Activated CD8-positive, alpha-beta memory T cell treated with anti-CD3 and anti-CD28 coated beads for 24 hours (primary cell): Measurements from ENCODE around the gene PTPRN2.
"Not testable (repeated sequence)": the region's sequence is repeated elsewhere in the genome, so short reads cannot be mapped to it uniquely, and the experiment has no call there.

Experiments used
- DNase-seq: peaks from one replicate; pipeline ENCODE4 v3.0.0-alpha.2; 2020

PTPRN2 gene

GRCh38 chr7:157570531-157571200, 1017.0 kb downstream of the PTPRN2 start:
- DNase-seq, result no peak

DNA sequence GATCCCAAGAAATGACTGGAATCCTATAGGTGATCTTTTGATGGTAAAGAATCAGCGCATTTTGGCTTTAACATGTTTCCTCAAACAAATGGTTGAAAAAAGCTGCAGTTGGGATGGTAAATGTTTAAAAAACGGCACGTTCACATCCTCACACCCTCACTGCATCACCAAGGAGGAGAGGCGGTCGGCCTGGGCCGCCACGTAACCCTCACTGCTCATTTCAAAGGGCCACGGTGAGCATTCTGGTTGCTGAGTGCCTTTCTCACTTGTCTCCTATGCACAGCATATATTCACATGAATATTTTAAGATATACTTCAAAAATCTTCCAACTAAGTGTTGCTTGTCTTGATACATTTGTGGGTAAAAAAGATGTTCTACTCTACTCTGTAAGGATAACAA, 1017.7 kb downstream of the PTPRN2 start:
- no peak for DNase-seq

DNA sequence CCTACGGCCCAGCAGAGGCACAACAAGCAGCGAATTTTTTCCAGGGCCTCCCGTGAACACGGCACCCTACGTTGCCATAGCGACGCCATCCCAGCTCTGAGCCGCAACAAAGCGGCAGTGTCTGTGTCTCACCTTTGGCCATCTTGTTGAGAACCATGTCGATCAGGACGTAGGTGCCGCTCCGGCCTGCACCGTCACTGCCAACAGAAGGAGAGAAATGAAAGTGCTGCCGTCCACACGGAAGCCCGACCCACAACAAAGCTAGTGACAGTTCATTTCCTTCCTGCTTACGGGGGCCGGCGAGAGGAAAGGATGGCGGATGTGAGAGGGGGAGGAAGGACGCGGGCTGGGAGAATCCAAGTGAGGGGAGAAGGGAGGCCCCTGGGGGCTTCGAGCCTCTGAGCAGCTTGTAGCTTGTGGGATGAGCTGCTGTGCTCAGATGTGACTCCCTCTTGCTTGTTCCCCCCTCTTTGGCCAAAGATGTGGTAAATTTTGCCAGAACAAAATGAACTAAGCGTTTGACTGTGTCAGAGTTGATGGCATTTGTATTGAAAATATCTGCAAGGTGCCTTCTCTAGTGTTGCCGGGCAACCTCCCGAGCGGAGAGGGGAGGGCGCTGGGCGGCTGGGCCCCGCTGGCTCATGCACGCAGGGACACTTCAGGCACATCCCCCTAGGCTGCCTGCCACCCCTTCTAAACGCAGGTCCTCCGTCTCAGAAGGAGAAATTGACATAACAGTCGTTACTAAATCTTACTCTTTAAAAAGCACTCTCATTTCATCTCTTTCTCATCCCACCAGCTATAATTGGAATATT, 1018.6 kb downstream of the PTPRN2 start:
- DNase-seq, result peak; percentile 77

GRCh38 chr7:157568106-157568769, 1019.4 kb downstream of the PTPRN2 start:
- no peak for DNase-seq

DNA sequence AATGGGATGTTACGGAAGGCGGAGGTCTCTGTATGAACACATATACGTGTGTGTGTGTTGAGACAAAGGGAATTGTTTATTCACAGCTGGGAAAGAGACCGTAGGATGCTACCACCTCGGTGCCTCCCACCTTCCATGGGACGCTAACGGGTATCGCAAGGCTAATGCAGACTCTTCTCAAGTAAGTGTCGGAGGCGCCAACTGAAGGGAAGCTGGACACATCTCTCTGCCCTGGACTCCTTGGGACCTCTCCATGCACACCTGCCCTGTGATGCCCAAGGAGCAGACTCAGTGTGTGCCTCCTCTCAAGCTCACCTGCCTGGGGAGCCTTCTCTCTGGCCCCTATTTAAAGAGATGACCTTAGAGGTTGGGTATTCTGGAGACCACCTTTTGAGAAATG, 1020.0 kb downstream of the PTPRN2 start:
- DNase-seq, result no peak

DNA sequence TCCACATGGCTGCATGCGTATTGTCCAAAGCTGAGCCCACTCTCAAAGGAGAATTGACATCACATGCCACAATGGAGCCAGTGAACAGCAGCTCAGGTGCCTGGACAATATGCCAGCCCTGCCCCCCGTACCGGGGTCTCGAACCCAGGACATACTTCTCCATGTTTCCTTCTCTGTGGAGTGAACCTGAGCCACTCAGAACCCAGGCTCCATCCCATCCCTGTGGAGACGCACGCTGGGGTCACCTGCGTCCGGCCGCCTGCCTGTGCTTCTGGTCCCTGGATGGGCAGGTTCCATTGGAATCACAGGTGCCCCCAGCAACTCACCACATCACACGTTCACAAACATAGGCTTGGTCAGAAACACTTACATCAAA, 1021.0 kb downstream of the PTPRN2 start:
- no peak for DNase-seq

- DNase-seq, result no peak
These were observed 1021.5 kb downstream of the PTPRN2 start for GRCh38 chr7:157565981-157566630.

DNA sequence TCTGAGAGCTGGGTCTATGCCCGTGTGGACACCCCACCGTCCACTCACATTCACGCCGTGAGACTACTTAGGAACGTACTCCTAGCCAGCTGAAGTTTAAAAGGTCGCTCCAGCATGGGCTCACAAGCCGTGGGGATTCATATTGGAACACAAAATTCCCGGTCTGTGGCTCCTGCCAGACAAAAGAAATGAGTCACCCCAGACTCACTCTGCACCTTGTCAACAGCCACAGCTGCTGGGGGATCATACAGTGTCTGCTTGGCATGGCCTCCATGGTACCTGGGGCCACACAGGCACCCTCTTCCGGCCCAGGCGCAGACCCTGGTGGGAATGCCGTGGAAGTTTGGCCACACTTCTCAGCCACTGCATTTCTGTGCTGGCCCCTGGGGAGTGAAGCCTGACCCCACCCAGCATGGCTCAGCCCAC, 1022.4 kb downstream of the PTPRN2 start:
- no peak for DNase-seq

- no peak for DNase-seq
These were observed 1023.0 kb downstream of the PTPRN2 start for GRCh38 chr7:157564517-157565177.

- DNase-seq, result not testable (repeated sequence)
These were observed 1024.0 kb downstream of the PTPRN2 start for GRCh38 chr7:157563467-157564135.

- not testable (repeated sequence) for DNase-seq
These were observed 1024.9 kb downstream of the PTPRN2 start for GRCh38 chr7:157562522-157563398.

DNA sequence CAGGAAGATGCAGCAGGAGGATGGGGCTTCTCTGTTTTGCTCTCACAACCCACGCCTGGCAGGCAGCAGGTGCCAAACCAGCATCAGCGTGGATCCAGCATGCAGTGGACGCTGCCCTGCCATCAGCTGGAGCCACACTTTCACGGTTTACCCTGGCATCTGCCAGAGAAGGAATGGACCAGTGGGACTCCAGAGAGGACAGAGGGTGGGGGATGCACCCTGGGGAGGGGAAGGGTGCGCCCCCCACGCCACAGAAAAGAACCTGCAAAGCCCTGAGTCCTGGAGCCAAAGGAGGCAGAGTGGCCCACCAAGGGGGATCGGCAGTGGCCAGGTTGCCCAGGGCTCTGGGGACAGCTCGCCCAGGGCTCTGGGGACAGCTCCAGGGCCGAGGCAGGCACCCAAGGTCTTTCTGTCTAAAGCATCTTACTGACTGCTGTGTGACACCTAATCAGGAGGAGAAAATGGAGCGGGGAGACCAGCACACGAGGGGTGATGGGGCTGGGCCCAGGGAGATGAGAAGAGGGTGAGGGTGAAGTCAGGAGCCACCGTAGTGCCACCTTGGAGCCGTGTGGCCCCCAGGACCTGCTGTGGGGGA, 1025.7 kb downstream of the PTPRN2 start:
- no peak for DNase-seq

DNA sequence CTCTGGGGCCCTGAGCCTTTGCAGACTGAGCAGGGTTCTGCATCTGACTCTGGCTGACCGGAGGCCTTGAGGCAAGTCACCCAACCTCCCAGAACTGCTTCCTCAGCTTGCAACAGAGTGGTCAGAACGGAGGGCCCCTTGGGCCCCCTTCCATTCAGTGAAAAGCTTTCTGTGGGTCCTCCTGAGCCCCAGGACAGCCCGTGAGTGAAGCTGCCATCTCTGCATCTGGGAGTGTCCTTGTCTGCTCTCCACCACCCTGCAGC, 1026.2 kb downstream of the PTPRN2 start:
- no peak for DNase-seq

- no peak for DNase-seq
These were observed 1026.7 kb downstream of the PTPRN2 start for GRCh38 chr7:157560710-157561522.

GRCh38 chr7:157560258-157560654, 1027.4 kb downstream of the PTPRN2 start:
- no peak for DNase-seq

- DNase-seq, result no peak
These were observed 1027.9 kb downstream of the PTPRN2 start for GRCh38 chr7:157559596-157560257.

DNA sequence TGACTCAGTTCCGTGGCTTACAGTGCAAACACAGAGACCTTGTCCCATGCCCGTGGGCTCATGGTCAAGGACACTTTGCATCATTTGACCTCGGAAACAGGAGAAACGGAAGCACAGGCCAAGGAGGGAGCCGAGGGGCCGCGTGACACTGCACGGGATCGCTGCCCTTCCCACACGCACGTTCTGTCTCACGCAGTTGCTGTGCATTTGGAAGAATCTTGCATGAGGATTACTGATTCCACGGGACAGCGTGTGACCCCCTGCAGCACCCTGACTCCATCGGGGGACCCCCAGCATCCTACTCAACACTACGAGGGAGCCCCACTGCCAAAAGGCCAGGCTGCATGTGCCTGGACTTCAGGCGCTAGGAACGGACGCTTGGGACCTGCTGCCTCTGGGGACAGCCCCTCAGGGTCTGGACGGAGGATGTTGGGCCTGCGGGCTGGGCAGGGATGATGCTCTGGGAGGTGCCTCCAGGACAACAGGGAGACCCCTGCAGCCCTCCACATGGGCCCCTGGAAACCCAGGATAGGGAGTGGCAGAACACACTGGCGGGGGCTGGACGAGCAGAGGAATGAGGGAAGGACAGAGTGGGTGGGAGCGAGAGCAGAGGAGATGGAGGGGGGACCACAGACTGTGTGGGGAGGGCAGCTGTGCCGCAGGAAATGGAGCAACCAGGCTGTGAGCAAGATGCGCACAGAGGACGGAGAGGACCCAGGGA, 1028.6 kb downstream of the PTPRN2 start:
- DNase-seq, result no peak

DNA sequence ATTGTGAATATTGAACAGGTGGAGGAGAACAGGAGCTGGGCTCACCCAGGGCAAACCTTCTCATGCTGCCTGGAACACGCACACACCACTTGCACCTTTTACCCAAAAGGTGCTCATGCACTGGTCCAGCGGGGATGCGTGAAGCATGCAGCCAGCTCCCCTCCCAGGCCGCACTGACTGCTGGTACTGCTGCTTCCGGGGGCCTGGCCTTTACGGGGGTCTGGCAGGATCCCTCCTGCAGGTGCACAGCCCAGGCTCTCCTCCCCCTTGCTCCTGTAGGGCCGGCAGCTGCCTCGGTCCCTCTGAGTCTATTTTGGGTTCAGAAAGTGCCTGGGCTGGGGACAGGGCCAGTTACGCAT, 1029.1 kb downstream of the PTPRN2 start:
- DNase-seq, result no peak

DNA sequence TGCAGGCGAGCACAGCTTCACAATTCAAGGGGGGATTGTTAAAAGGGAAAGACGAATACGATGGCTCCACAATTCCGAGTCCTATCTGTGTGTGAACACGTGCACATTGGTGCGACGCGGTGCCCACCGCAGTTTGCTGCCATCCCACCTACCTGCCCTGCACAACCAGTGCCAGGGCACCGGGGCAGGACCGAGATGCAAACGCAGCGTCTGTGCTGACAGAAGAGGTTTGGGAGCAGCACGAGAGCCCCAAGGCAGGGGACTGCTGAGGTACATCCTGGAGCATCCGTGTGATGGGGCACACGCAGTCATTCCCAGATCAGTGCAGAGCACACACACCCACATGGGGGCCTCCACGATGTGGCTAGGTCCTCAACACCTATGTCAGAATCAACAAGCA, 1029.6 kb downstream of the PTPRN2 start:
- no peak for DNase-seq
